ENCODE measurements around the gene OPRD1. TPM values are rescaled to one million over a fixed set of nuclear protein-coding genes. Genes with fewer than 3 reads are reported as not detected.

The OPRD1 gene
- total RNA-seq, 1 donor from 2014 or later, result not detected

GRCh38 chr1:28803662-28804061 lies 8.3 kb upstream of the OPRD1 start:
- intact Hi-C loops (cut with DNase I), result no loop called here
- ATAC-seq (no peak), DNase-seq (no peak)
- no peaks in the 10 kb centered on the region for H3K4me1 ChIP-seq
- no peaks in the 10 kb centered on the region for H3K9me3 ChIP-seq
- H3K4me3 ChIP-seq, result no peak overlapping the region
- TF ChIP-seq, protein P1, sequence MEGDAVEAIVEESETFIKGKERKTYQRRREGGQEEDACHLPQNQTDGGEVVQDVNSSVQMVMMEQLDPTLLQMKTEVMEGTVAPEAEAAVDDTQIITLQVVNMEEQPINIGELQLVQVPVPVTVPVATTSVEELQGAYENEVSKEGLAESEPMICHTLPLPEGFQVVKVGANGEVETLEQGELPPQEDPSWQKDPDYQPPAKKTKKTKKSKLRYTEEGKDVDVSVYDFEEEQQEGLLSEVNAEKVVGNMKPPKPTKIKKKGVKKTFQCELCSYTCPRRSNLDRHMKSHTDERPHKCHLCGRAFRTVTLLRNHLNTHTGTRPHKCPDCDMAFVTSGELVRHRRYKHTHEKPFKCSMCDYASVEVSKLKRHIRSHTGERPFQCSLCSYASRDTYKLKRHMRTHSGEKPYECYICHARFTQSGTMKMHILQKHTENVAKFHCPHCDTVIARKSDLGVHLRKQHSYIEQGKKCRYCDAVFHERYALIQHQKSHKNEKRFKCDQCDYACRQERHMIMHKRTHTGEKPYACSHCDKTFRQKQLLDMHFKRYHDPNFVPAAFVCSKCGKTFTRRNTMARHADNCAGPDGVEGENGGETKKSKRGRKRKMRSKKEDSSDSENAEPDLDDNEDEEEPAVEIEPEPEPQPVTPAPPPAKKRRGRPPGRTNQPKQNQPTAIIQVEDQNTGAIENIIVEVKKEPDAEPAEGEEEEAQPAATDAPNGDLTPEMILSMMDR (IDR thresholded peaks at IDR 0.05), result no peak
- no peaks in the 10 kb centered on the region for H3K27me3 ChIP-seq
- no peaks in the 10 kb centered on the region for H3K36me3 ChIP-seq
- H3K27ac ChIP-seq, result no peak overlapping the region

- no peak overlapping the region for H3K4me3 ChIP-seq
Measured at GRCh38 chr1:28804071-28804470, 7.9 kb upstream of the OPRD1 start.

DNA sequence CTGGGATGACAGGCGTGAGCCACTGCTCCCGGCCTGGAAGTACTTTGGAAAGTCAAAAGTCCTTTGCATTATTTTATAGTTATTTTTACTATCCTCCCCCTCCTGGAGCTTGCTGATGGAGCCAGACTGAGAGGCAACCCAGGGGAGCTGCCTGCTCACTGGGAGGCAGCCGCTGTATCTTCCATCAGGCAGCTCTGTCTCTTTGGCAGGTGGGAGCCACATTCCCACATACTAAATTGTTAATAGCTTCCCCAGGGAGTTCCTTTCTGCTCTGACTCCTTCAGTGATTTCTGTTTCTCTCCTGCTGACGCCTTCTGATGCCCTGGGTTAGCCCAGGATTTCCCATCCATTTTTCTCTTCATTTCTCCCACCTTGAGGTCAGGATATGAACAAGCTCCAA lies 4.9 kb upstream of the OPRD1 start:
- no peak overlapping the region for H3K4me3 ChIP-seq
- H3K9me3 ChIP-seq, result no peaks in the 10 kb centered on the region
- TF ChIP-seq, protein P1 (IDR thresholded peaks at IDR 0.05), result no peak
- DNase-seq (no peak), ATAC-seq (no peak)
- no peaks in the 10 kb centered on the region for H3K4me1 ChIP-seq
- intact Hi-C loops (cut with DNase I), result no loop called here
- H3K27me3 ChIP-seq, result peaks cover 19% of the 10 kb centered on the region
- H3K27ac ChIP-seq, result no peak overlapping the region
- no peaks in the 10 kb centered on the region for H3K36me3 ChIP-seq

More at GRCh38 chr1:28804071-28804470, 7.9 kb upstream of the OPRD1 start:
- Histone ChIP-seq H3K9me3 (no peaks in the 10 kb centered on the region), H3K36me3 (no peaks in the 10 kb centered on the region), H3K4me1 (no peaks in the 10 kb centered on the region), H3K27me3 (no peaks in the 10 kb centered on the region), H3K27ac (no peak overlapping the region)
- DNase-seq (no peak), ATAC-seq (no peak)
- intact Hi-C loops (cut with DNase I), result no loop called here
- TF ChIP-seq, protein P1 (IDR thresholded peaks at IDR 0.05), result no peak

GRCh38 chr1:28807986-28808385 lies 4.0 kb upstream of the OPRD1 start:
- H3K9me3 ChIP-seq, result no peaks in the 10 kb centered on the region
- intact Hi-C loops (cut with DNase I), result no loop called here
- H3K4me1 ChIP-seq, result no peaks in the 10 kb centered on the region
- no peaks in the 10 kb centered on the region for H3K36me3 ChIP-seq
- H3K4me3 ChIP-seq, result no peak overlapping the region
- TF ChIP-seq, protein P1 (IDR thresholded peaks at IDR 0.05), result no peak
- no peak overlapping the region for H3K27ac ChIP-seq
- H3K27me3 ChIP-seq, result peaks cover 27% of the 10 kb centered on the region
- ATAC-seq (no peak), DNase-seq (no peak)

GRCh38 chr1:28811369-28811765 lies 603 bp upstream of the OPRD1 start:
- Histone ChIP-seq H3K27ac (no peak overlapping the region), H3K9me3 (no peaks in the 10 kb centered on the region), H3K27me3 (peaks cover 48% of the 10 kb centered on the region), H3K36me3 (no peaks in the 10 kb centered on the region), H3K4me1 (no peaks in the 10 kb centered on the region), H3K4me3 (no peak overlapping the region)
- TF ChIP-seq, protein P1 (IDR thresholded peaks at IDR 0.05), result no peak
- ATAC-seq (no peak), DNase-seq (no peak)
- intact Hi-C loops (cut with DNase I), result no loop called here
